GM19238 (cell line): Measurements from ENCODE around the gene ATPAF1.

Experiments used
- DNase-seq: peaks from one replicate; pipeline ENCODE4 v3.0.0; 2011; ENCODE audit warnings: low spot score; ENCODE audit not compliant: insufficient read length

ATPAF1 gene

GRCh38 chr1:46616277-46617107 lies 51.7 kb downstream of the ATPAF1 start, which contains the start of gene MOB3C:
Gene MOB3C (minus strand): TSS chr1:46616811. CDS start chr1:46613321, 3,490 bp downstream.
- peak; percentile 66 for DNase-seq

- DNase-seq, result no peak
These were observed 52.4 kb downstream of the ATPAF1 start for GRCh38 chr1:46615735-46616134.

- no peak for DNase-seq
These were observed 53.1 kb downstream of the ATPAF1 start for GRCh38 chr1:46615088-46615487.

DNA sequence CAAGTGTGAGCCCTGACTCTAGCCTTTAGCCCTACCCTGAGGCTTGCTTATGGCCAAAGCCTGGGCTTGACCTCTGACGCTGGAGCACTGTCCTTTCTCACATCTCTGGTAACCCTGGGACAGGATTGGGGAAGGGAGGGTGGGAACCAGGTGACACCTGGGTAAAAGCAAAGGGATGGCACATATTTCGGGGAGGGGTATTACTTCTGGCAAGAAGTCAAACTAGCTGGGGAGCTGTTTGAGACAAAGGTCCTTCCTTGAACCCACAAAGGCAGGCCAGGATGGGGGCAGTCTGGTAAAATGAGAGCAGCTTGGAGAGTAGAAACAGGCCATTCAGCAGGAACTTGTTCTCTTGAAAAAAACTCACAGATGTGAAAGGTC lies 53.6 kb downstream of the ATPAF1 start:
- no peak for DNase-seq

DNA sequence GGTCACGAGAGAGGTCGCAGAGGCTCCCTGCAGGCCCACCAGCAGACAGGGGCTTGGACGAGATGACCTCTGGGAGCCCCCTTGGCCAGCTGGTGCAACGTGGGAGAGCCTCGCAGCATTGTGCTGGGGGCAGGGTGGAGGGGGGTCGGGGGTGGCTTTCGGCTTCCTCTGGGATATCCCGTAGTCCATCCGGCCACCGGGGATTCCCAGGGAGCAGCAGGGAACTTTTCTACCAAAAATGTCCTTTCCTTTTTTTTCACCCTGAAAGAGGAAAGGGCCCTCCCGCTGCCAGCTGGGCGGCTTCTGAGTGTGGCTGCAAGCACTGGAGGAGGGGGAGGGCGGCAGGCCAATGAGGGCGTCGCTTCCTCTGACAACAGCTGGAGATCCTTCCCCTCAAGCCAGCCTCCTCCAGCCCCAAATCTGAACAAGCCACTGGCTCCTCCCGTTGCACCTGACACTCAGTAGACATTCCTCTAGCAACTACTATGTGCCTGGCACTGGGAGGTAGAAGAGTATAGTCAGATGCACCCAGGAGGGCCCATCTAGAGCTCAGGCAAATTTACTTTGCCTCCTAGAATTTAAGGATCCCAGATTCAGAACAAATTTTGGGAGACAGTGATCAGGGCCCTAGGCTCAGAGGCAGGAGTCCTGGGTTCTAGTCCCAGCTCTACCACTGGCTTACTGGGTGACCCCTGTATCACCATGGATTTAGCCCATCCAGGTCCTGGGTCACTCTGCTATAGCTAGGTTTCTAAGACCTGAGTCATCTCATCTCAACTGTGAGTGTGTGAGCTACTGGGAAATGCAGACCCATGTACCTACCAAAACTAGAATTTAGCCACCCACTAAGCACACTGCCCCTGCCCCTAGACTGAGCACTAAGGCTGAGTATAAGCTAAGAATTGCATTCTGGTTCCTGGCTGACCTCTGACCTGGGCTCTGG lies 54.2 kb downstream of the ATPAF1 start:
- peak; percentile 57 for DNase-seq

GRCh38 chr1:46612937-46613660 lies 55.1 kb downstream of the ATPAF1 start:
- no peak for DNase-seq

DNA sequence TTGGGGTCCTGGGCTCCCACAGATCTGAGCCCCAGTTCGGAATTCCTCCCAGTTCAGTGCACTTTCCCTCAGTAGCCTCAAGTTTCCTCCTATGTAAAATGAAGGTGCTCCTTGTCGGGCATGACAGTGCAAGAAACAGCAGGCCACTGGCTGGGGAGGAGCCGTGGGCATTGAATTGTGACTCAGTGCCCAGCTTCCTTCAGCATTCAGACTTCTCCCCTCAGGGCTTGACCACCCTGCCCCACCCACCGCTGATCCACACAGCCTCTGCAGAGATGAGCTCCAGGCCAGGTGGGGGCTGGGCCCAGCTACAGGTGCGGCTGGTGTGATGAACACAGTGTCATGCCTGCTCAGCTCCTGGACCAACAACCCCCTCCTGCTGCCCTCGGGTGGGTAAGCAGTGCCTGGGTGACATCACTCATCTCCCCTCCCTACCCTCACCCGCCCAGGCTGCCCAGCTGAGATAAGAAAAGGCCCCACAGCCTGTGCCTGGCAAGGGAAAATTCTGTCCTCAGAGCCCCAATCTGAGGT lies 56.4 kb downstream of the ATPAF1 start:
- DNase-seq, result no peak

DNA sequence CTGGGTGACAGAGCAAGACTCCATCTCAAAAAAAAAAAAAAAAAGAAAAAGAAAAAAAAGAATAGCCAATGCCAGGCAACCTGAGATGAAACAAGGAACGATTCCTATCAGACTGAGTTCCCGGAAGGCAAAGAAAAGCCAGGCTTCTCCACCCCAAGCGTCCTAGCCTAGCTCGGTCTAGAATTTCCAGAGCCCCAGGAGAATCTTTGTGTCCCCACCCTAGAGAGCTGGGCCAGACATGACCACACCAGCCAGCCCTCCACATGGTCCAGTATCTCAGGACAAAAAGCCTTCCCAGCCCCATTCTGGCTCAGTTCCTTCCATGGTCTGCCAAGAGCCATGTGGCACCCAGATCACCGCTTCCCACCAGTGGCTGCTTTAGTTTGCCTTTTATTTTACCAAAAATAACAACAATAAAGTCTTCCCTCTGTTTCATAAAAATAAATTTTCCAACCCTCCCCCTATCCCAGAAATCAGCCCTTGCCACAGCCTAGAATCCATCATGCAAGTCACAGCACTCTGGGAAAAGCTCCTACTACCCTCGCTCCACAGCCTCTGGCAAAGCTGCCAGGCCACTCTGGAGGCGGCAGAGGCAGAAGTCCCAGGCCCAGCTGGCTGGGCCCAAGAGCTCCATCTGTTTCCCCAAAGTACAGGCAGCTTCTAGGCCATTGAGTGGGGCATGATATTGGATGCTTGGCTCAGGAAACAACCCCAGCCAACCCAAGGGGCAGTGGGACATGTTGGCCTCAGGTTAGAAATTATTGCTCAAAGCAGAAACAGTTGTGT lies 60.6 kb downstream of the ATPAF1 start:
- no peak for DNase-seq

- DNase-seq, result no peak
These were observed 61.8 kb downstream of the ATPAF1 start for GRCh38 chr1:46606255-46606965.

DNA sequence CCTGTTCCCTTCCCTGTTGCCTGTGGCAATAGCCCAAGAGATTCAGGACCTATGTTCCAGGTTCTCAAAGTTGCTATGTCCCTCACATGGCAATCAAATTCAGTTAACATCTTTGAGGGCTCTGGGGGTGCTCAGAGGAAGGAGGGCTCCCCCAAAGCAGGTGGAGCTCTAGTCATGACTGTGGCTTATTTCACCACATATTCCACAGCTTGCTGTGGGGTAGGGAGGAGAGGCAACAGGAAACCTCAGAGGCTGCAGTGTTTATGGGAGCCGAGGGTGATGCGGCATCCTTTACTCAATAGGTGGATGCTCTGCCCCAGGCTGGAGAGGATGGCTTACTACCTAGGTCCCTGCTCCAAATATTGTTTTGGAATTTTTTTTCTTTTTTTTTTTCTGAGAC lies 62.9 kb downstream of the ATPAF1 start:
- DNase-seq, result no peak

- DNase-seq, result peak; percentile 99
These were observed 64.2 kb downstream of the ATPAF1 start, which contains the start of gene MKNK1 for GRCh38 chr1:46603858-46604549. Gene MKNK1 (minus strand): TSS chr1:46604268. CDS start chr1:46583327, 20,941 bp downstream.

GRCh38 chr1:46603481-46603857 lies 64.7 kb downstream of the ATPAF1 start:
- no peak for DNase-seq

GRCh38 chr1:46601257-46602007 lies 66.7 kb downstream of the ATPAF1 start:
- DNase-seq, result no peak

DNA sequence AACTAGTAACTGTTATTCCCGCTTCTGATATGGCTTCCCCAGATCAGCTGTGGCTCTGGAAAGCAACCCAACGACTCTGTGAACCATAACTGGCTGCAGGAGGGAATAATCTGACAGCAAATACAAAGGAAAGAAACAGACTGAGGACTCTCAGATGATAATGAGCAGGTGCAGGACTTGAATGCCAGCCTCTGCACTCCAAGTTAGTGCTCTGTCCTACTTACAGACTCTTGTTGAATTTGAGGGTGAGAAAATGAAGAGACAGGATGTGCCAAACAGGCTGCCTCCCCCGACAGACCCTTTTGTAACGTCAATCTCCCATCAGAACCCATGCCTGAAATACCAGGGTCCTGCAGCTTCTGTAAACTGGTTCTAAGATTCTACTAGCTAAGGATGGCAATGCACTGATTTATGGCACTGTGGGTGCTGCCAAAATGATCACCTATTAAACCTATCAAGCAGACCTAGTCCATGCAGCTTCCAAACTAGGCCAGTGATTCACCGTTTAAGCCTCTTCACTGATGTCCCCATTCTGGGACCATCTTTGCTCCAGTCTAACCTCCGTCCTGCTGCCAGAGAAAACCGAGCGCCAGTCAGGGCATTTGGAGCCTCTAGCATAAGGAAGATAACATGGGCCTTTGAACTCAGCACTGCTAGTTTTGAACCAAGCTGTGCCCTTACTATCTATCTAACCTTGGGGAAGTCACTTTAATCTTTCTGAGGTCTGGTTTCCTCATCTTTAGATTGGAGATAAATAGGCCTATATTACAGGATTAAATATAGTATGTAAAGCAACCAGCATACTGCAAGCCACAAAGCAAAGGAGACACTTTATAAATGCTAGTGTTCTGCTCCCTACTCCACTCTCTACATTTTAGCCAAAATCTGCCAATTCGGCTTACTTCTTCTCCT lies 68.8 kb downstream of the ATPAF1 start:
- DNase-seq, result no peak

DNA sequence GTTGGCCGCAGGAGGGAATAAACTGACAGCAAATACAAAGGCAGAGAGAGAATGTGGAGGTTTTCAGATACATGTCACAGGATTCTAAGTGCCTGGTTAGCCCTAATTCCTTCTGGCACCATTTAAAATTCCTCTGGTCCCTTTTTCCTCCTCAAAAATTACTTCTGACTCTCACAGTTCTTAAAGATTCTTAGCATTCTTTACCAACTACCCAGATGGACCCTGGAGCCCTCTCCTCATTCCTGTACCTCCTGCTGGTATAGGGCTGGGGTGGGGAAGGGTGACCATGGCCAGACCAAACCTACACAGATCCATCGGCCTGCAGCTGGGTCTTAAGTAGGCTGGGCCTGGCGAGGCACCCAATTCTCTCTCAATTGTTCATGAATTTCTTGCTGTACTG lies 71.3 kb downstream of the ATPAF1 start:
- DNase-seq, result no peak

DNA sequence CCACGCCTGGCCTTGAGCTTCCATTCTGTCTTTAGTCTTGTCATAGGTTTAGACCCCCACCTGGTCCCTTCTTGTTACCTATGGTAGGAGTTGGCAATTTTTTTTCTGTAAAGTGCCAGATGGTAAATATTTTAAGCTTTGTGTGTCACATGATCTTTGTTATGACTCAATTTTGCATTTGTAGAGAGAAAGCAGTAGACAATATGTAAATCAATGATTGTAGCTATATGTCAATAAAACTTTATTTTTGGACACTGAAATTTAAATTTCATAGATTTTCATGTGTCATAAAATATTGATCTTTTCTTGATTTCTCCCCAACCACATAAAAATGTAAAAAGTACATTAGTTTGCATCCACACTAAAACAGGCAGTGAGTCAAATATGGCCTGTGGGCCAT lies 72.1 kb downstream of the ATPAF1 start:
- no peak for DNase-seq

GRCh38 chr1:46595127-46595526 lies 73.0 kb downstream of the ATPAF1 start:
- DNase-seq, result no peak
